GM19239 (cell line): ENCODE measurements around the gene RDH5.

Experiments used
- DNase-seq: peaks from one replicate; pipeline ENCODE4 v3.0.0; 2011; ENCODE audit warnings: low spot score; ENCODE audit not compliant: insufficient read length
- FAIRE-seq: peaks from 2 replicates; lab custom pipeline; 2011; peaks lifted over from hg19 to GRCh38; lab: Jason Lieb, UNC

Gene RDH5

DNA sequence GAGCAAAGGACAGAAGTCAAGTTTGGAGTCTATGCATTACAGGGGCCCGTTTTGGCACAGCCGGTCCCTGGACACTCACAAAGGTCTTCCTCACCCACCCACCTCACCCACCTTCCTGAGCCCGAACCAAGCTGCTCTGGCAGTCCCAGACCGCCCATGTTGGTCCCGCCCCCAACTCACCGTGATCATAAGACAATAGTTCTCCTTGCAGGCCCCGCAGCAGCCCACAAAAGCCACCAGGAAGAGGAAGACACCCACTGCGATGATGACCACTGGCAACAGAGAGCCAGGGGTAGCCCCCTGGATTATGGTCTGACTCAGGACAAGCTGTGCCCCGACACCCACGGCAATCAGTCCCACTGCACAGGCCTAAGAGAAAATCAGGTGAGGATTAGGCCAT lies 6.8 kb downstream of the RDH5 start:
- DNase-seq (no peak), FAIRE-seq (no peak)

DNA sequence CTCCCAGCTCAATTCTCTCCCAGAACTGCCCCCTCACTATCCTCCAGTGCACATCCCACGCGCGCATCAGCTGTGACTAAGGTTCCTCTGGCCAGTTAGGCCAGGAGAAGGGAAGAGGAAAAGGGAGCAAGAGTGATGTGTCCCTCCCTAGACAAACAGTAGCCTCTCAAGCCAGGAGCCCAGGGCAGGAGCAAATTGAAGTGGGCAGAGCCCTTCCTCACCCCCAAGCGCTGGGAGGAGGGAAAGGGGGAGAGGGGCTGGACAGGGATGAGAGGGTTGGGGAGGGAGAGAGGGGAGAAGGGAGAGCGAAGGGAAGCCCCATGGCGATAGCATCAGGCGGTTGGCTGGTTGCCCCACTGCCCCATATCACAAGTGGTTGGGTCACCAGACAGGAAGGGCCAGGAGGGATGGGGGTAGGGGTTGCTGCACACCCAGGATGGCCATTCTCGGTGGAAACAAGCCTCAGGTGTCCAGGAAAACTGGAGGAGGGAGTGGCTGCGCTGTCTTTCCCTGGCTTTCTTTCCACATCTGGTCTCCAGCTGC lies 7.5 kb downstream of the RDH5 start:
- FAIRE-seq (no peak), DNase-seq (no peak)

DNA sequence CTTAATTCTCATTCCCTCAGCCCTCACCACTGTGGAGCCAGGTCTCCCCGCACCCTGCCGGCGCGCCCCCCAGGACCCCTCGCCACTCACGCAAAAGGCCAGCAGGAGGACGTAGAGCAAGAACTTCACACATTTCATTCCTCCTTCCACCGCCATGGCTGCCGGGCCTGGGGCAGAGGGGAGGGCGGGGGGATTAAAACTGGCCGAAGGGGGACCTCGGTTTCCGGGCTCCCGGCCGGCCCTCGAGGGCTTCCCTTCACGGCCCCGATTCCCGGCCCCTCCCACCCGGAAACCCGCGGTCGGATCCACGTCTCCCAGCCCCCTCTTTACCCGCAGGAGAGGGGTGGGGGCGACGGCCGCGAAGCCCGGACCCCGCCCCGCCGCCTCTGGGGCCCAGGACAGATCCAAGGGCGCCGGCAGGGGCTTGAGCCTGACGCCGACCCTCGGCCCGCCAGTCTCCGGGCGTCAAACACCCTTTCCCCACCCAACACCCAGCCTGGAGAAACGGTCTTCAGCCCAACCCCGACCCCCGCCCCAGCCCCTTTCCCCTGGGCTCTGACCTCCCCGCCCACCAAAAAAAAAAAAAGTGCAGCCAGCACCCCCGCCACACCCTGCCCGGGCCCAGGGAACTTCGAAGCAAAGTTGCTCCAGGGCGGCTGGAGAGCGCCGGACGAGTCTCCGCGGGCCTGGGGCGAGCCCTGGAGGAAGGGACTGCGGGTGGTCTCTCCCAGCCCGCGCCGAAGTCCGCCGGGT lies 8.2 kb downstream of the RDH5 start:
- DNase-seq (no peak), FAIRE-seq (no peak)

DNA sequence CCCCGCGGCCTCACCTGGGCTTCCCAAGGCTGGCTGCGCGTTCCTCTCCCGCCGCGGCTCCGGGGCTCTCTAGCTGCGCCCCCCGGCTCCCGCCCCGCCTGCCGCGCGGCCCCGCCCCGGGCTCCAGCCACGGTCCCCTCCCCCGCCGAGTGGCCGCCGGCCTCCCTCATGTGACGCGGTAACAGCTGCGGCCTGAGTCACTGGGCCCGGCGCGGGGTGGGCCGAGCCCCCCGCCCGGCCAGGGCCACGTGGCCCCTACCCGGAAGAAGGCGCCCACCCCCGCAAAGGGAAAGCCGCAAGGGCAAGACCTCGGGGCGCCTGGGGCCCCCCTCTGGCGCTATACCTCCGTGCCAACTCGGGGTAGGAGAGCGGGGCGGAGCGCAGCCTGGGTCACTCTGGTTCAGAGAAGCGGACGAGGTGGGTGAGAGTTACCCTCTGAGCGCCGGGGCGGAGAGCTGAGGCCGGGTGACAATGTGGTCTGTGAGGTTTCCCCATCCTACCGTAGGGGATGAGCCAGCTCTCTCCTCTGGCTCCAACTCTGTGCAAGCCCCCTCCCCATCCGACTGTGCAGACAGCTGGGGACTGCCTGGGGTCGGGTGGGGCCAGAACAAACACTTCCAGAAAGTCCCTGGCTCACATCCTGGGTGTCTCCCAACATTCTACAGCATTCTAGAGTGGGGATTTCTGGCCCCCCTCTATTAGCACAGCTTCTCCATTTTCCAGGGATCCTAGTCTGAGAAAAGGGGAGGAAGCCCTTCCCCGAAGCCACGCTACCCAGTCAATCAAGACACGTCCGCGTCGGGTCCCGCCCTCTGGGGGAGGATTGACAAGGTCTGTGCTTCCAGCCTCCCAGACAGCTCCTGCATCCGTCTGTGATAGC lies 9.0 kb downstream of the RDH5 start, which contains the start of gene CD63:
CD63 (minus strand) TSS at position 71 of the 880 bp plus-strand sequence. CDS start 668 bp downstream, outside the sequence.
- DNase-seq (peak; percentile 85), FAIRE-seq (peak; percentile 84)

DNA sequence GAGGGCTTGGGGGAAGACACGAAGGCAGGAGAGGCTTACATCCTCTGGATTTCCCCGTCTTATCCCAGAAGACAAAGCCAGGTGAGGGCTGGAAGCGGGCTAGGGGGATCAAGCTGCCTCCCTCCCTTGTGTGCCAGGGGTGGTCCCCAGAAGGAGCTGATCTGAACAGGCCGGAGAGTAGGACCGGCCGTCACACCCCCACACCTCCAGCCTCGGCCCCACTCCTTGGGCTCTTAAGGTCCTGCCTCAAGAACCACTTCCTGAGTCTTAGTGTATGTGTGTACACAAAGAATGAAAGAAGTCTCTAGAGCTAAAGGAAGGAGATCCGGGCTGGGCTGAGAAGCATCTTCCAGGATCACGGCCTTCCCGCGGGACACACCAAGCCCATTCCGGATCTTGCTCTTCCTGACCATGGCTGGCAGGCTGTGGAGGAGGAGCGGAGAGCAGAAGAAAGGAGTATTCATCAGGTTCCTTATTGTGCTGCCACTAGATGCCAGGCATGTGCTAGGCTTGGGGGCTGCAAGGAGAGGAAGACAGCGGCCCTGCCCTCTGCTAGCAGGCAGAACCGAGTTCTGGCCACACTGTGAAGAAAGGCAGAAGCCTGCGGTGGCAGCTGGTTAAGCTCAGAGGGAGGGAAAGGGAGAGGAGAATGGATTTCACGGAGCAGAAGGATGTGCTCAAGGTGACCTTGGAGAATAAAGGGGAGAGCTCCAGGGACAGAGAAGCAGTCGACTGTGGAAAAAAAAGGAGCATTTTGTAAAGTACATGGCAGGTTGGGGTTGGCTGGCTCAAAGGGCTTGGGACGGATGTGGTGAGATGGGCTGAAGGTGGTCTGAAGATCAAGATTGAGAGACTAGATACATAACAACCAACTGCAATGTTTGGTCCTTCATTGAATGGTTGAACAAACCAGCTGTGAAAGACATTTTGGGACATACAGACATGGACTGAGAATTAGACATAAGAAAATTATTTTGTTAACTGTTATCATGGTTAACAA lies 9.9 kb downstream of the RDH5 start:
- FAIRE-seq, result no peak
- peak; percentile 47 for DNase-seq

DNA sequence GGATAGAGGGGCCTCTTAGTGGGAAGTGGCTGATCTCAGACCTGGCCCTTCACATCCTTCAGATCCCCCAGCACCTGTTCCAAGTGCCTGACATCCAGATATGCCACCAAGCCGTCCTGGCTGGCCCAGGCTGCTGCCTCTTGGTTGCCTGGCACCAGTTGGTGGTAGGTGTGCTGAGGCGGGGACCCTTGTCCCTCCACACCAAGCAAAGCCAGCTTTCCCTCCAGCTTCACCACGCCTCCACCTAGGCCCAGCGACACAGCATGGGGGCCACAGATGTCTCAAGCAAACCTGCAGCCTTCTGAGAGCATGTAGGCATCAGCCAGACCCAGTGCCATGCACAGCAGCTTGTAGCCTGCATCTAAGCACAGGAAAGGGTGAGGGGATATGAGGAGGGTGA lies 12.1 kb downstream of the RDH5 start:
- FAIRE-seq, result no peak

DNA sequence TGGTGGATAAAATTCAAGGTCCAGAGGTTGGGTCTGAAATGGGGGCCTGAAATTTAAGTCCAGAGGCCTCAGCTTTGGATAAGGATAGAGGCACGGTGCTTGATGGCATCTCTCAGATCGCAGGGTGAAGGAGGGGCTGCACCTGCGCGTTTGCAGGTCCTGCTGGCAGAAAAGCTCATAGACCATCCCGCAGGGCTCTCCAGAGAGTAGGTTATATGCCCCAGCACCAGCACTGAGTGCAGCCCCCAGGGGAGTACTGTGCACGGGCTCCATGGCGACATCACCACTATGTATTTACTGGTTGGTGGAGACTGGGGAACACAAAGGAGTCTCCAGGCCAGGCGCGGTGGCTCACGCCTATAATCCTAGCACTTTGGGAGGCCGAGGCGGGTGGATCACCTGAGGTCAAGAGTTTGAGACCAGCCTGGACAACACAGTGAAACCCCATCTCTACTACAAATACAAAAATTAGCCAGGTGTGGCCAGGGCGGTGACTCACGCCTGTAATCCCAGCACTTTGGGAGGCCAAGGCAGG lies 12.9 kb downstream of the RDH5 start:
- DNase-seq, result no peak
- FAIRE-seq, result no peak

More for the DNA sequence above, 12.1 kb downstream of the RDH5 start:
- DNase-seq, result no peak

DNA sequence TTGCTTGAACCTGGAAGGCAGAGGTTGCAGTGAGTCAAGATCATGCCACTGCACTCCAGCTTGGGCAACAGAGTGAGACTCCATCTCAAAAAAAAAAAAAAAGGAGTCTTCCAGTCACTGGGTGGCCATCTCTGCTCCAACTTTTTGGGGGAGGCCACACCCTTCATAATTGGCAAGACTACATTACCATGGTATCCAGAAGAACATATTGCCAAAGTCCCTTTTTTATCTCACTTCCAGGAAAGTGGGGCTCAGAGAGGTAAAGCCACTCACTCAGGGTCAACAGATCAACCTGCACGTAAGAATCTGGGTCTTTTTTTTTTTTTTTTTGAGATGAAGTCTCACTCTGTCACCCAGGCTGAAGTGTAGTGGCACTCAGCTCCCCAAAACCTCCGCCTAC lies 13.7 kb downstream of the RDH5 start:
- FAIRE-seq, result no peak
- DNase-seq, result no peak

DNA sequence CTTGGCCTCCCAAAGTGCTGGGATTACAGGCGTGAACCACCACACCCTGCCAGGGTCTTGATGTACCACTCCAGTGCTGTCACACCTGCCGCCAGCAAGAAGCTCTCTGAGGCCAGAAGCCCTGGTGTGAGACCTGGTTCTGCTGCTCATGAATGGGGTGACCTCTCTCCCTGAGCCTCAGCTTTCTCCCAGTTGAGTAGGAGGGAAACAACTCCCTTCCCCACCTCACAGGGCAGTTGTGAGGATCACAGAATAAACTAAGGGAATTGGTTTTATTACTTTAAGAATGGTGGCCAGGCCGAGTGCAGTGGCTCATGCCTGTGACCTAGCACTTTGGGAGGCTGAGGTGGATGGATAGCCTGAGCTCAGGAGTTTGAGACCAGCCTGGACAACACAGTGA lies 14.4 kb downstream of the RDH5 start:
- no peak for FAIRE-seq

DNA sequence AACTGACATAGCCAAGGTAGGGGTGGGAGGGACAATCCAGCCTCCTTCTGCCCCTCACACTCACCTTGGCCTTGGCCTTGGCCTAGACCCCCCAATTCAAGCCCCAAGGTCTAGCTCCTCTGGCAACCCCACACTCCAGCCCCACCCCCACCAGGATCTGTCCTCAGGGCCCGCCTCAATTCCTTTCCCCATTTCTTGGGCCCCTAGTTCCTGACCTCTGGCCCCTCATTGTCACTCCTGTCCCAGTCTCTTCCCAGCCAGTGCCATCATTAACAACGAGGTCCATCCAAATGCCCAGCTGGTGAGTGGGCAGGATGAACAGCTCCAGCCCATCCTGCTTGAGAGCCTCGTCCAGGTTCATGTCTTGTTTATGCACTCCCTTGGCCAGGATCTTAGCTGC lies 15.9 kb downstream of the RDH5 start:
- no peak for DNase-seq
- FAIRE-seq, result no peak

More for the DNA sequence above, 14.4 kb downstream of the RDH5 start:
- no peak for DNase-seq

DNA sequence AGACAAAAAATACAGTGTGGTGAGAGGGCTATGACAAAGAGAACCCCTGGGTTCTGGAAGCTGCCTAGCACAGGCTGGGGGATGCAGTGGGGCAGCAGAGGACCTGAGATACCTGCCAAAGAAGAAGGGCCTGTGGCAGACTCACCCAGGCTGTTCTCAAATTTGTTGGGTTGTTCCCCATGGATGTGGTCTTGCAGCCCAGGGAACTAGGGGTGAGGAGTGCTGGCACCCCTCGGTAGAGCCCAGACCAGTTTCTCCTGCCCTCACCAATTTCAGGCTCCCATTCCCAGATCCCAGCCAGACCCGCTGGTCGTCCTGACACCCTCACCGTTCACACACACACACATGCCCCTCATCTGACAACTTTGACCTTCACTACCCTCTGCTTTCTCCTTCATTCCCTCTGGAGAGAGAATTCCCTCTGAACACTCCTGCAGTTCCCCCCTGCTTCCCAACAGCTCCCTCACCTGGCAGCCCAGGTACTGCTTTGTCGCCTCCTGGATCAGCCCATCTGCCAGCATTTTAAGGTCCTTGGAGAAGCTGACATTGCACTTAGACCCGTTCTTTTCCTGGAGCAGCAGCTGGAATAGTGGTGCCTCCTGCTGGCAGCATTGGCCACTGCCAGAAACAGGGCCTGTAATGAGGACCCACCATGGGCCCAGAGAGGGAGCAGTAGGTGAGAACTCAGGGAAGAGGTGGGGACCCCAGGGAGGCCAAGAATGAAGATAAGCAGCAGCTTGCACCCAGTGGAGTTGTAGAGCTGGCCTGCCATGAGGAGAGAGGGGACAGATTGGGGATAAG lies 16.8 kb downstream of the RDH5 start:
- DNase-seq, result no peak
- FAIRE-seq, result peak; percentile 31

DNA sequence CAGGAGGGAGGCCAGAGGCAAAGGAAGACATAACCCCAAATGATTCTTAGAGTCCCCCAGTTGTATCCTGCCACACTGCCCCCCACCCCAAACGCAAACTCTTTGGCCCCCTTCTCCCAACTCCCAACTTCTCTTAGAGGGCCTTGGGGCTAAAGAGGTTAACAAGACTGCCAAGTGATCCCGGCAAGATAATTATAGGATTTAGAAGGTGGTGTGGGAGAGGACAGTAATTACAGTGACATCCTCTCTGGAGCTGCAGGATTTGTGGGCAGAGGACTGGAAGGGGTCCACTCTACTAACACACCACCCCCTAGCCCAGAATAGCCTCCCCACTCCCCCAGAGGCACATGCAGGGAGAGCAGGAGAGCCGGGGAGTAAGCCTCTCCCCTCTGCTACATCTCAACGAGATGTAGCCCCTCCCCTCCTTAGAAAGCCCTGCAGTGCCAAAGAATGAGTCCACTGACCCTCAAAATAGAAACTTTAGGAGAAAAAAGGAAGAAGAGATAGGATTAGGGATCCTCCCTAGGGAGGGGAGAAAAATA lies 17.5 kb downstream of the RDH5 start:
- DNase-seq, result no peak
- no peak for FAIRE-seq

DNA sequence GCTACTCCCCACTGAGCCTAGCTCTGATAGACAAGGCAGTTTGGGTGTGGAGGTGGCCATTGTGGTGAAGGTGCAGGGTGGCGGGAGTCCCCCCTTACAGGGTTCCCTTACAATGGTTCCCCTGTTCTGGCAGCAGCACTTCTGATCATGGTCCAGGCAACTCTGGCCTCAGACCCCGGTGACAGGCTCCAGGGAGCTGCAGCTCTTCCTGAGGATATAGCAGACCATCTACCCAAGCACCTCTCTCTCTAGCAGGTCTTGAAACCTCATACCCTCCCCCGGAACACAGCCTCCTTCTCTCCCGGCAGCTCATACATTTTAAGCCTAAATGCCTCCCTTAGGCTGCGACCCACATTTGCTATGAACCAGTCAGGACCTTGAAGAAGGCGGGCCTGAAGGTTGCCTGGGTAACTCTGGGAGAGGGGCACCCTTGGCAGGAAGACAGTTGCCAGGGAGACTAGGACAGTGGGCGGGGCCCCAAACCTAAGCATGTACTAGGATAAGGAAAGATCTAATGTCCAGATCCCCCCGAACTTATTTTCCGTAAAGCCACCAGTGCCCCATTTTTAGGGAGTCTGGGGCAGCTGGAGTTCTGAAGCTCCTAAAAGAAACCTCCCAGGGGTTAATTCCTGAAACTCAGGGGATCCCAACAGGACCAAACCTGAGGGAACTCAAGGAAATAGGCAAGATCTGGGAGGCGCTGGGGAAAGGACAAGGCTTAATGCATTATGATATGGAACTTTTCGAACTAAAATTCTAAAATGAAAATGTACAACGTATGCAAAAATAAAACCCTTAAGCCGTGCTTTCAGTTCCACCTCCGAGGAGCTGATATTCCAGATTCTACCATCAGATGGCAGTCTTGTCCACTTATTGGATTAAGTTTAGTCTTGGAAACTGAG lies 18.2 kb downstream of the RDH5 start:
- peak; percentile 99 for FAIRE-seq
- peak; percentile 76 for DNase-seq

DNA sequence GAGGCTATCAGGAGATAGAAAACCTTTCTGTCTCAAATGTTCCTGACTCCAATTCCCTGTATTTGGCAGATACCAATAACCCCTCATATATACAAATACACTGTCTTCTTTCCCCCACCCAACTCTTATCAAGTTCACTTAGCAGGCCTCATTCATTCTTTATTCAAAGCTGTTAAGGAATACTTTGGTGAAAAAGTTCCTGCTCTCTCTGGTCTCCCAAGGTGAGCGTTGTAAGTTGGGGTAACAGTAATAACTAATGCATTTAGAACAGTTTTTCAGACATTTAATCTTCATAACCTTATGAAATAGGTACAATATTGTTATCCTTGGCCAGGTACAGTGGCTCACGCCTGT lies 18.8 kb downstream of the RDH5 start:
- no peak for FAIRE-seq
- DNase-seq, result no peak

DNA sequence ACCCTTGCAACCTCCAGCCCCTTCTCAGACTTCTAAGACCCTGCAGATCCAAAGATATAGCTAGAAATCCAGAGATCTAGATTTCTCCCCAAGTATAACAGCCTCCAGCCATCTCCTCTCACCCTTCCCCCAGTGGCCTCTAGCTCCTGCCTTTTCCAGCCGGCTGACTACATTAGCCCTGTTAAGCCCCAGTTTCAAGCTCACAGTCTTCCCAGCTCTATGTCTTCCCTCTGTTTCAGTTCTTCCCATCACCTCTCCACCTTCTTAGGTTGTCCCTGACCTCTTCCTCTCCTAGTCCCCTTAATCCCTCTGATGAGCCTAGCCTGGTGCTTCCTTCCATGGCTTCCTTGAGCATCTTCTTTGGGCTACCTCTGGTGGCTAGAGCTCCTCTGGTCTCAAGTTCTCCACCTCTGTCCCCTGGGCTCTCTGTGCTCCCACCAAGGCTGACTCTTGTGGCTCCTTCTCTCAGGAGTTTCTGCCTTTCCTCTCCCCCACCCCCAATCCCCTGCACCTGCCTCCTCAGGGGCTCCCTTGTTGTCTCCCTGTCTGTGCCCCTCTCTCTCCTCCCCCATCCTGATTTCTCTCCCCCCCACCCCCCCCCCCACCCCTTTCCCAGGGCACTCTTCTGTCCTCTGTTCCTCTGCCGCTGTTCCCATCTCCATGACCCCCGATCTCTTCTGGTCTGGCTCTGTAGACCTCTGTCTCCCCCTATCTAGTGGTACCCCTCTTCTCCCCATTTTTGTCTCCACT lies 21.9 kb downstream of the RDH5 start:
- FAIRE-seq (no peak), DNase-seq (no peak)

DNA sequence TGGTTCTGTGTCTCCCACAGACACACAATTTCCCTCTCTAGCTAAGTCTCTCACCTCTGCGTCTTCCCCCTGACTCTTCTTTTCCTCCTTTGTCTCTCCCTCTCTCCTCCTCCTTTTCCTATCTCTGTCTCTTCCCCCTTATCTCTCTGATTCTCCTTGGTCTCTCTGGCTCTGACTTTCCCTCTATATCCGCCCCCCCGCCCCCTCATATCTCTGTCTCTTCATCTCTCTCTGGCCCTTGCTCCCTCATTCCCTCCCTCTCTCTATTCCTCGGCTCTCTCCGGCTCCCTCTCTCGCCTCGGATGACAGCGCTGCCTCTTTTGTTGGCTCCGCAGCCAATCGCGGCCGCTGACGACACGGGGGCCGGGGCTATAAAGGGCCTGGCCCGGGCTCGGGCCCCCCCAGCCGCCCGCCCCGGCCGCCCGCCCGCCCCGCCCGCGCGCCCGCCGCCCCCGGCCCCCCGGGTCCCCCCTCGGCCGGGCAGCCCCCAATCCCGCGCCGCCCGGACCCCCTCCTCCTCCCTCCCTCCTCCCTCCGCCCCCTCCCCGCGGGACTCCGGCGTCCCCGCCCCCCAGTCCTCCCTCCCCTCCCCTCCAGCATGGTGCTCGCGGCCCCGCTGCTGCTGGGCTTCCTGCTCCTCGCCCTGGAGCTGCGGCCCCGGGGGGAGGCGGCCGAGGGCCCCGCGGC lies 22.7 kb downstream of the RDH5 start, which contains the start of gene GDF11:
GDF11 (plus strand) TSS at position 404 of the 687 bp plus-strand sequence; CDS start at position 599, 195 bp downstream.
- DNase-seq (peak; percentile 75), FAIRE-seq (no peak)
